GM23338 (cell line): Measurements from ENCODE around the gene CDH4. TPM values are rescaled to one million over a fixed set of nuclear protein-coding genes. Genes with fewer than 3 reads are reported as not detected.

Experiments used
- ATAC-seq: fragments of 200-7000 bp; cut with Tn5 transposase; 3 replicates; pipeline ENCODE4 v1.9.1; 2020
- DNase-seq: peaks from one replicate; pipeline ENCODE4 v3.0.0-alpha.2; 2015; ENCODE audit warnings: low spot score
- H2AFZ ChIP-seq: fragments of 200-600 bp; sonication (generic); 2 replicates; pipeline ENCODE4 v1.8.0; 2016; ENCODE audit warnings: antibody characterized with exemption, mild to moderate bottlenecking, moderate library complexity
- H3F3A ChIP-seq: fragments of 200-600 bp; sonication (generic); replicated peaks from 2 replicates; pipeline ENCODE4 v1.8.0; 2017; ENCODE audit warnings: antibody characterized with exemption, mixed run types, low read depth
- H3K27ac ChIP-seq: fragments of 200-600 bp; sonication (generic); 2 replicates; pipeline ENCODE4 v1.6.1; 2016; ENCODE audit warnings: low read depth
- H3K27me3 ChIP-seq: fragments of 200-600 bp; sonication (generic); 2 replicates; pipeline ENCODE4 v1.8.0; 2016; ENCODE audit warnings: mild to moderate bottlenecking, mixed run types, moderate library complexity; ENCODE audit not compliant: insufficient read depth
- H3K36me3 ChIP-seq: fragments of 200-600 bp; sonication (generic); 2 replicates; pipeline ENCODE4 v1.8.0; 2016; ENCODE audit warnings: mild to moderate bottlenecking; ENCODE audit not compliant: insufficient read depth
- H3K4me1 ChIP-seq: fragments of 200-600 bp; sonication (generic); 2 replicates; pipeline ENCODE4 v1.8.0; 2016; ENCODE audit warnings: mild to moderate bottlenecking, moderate library complexity; ENCODE audit not compliant: insufficient read depth
- H3K4me2 ChIP-seq: fragments of 200-600 bp; sonication (generic); 2 replicates; pipeline ENCODE4 v1.7.1; 2017; ENCODE audit warnings: mixed run types
- H3K4me3 ChIP-seq: fragments of 200-600 bp; sonication (generic); 2 replicates; pipeline ENCODE4 v1.6.1; 2016; ENCODE audit warnings: mixed run types
- H3K79me2 ChIP-seq: fragments of 200-600 bp; sonication (generic); replicated peaks from 2 replicates; pipeline ENCODE4 v1.8.0; 2017; ENCODE audit warnings: mild to moderate bottlenecking; ENCODE audit not compliant: insufficient read depth
- H3K9me2 ChIP-seq: fragments of 200-600 bp; sonication (generic); 2 replicates; pipeline ENCODE4 v1.8.0; 2017; ENCODE audit not compliant: insufficient read depth
- H4K20me1 ChIP-seq: fragments of 200-600 bp; sonication (generic); replicated peaks from 2 replicates; pipeline ENCODE4 v1.8.0; 2017; ENCODE audit warnings: mild to moderate bottlenecking; ENCODE audit not compliant: insufficient read depth
- H3K27ac Mint-ChIP-seq: 2 replicates; pipeline ENCODE4 v1.8.0; 2020; ENCODE audit warnings: inconsistent platforms, mild to moderate bottlenecking, moderate library complexity, mixed read lengths
- H3K27me3 Mint-ChIP-seq: 3 replicates; pipeline ENCODE4 v1.8.0; 2022; ENCODE audit warnings: low read depth, mild to moderate bottlenecking, moderate library complexity, mixed read lengths, inconsistent platforms; ENCODE audit not compliant: insufficient read depth, poor library complexity
- H3K36me3 Mint-ChIP-seq: 3 replicates; pipeline ENCODE4 v1.8.0; 2021; ENCODE audit warnings: low read depth, mild to moderate bottlenecking, inconsistent platforms, moderate library complexity, mixed read lengths
- H3K4me1 Mint-ChIP-seq: 3 replicates; pipeline ENCODE4 v1.8.0; 2020; ENCODE audit warnings: mild to moderate bottlenecking, inconsistent platforms, mixed read lengths
- H3K4me3 Mint-ChIP-seq: 3 replicates; pipeline ENCODE4 v1.8.0; 2021; ENCODE audit warnings: moderate library complexity, mild to moderate bottlenecking, inconsistent platforms, mixed read lengths
- H3K9me3 Mint-ChIP-seq: 3 replicates; pipeline ENCODE4 v1.8.0; 2020; ENCODE audit warnings: moderate library complexity, mild to moderate bottlenecking, inconsistent platforms, mixed read lengths
- ETS1 ChIP-seq: IDR thresholded peaks from 2 replicates; pipeline ENCODE4 v1.6.1; 2016; ENCODE audit warnings: antibody characterized with exemption
- EZH2 ChIP-seq: fragments of 200-600 bp; sonication (generic); IDR thresholded peaks from one replicate; pipeline ENCODE4 v1.8.0; 2017; ENCODE audit warnings: antibody characterized with exemption, mild to moderate bottlenecking, low read depth; ENCODE audit not compliant: unreplicated experiment
- EZH2phosphoT487 ChIP-seq: fragments of 200-600 bp; sonication (generic); IDR thresholded peaks from one replicate; pipeline ENCODE4 v1.8.1; 2018; ENCODE audit warnings: antibody characterized with exemption; ENCODE audit not compliant: unreplicated experiment
- JUNB ChIP-seq: IDR thresholded peaks from one replicate; pipeline ENCODE4 v1.6.1; 2016; ENCODE audit warnings: antibody characterized with exemption; ENCODE audit not compliant: unreplicated experiment
- NANOG ChIP-seq: IDR thresholded peaks from 2 replicates; pipeline ENCODE4 v1.6.1; 2016; ENCODE audit warnings: antibody characterized with exemption, borderline replicate concordance
- POLR2AphosphoS5 ChIP-seq: IDR thresholded peaks from 2 replicates; pipeline ENCODE4 v1.6.1; 2016; ENCODE audit warnings: antibody characterized with exemption, low read depth
- REST ChIP-seq: IDR thresholded peaks from one replicate; pipeline ENCODE4 v1.6.1; 2018; ENCODE audit warnings: antibody characterized with exemption; ENCODE audit not compliant: unreplicated experiment
- STAT1 ChIP-seq: IDR thresholded peaks from one replicate; pipeline ENCODE4 v1.6.1; 2016; ENCODE audit warnings: antibody characterized with exemption; ENCODE audit not compliant: unreplicated experiment
- ZNF114 ChIP-seq: fragments of 250-450 bp; sonication (Bioruptor Pico); IDR thresholded peaks from 2 replicates; pipeline ENCODE4 v1.5.0; 2020; ENCODE audit warnings: mild to moderate bottlenecking, moderate library complexity
- ZNF331 ChIP-seq: fragments of 250-450 bp; sonication (Bioruptor Pico); IDR thresholded peaks from 2 replicates; pipeline ENCODE4 v1.5.0; 2020; ENCODE audit warnings: low read depth, mild to moderate bottlenecking, moderate library complexity
- polyA plus RNA-seq: library from polyadenylated mRNA; unstranded; fragments of >200 nt; fragmentation: Nextera tagmentation; extraction: Ambion mirVana; gene quantifications from 2 replicates; pipeline ENCODE4 v1.2.1, GENCODE V29; 2016
- total RNA-seq: library from RNA; depleted of rRNA; stranded (reverse); fragments of >200 nt; shearing (Covaris generic); gene quantifications from 2 replicates; pipeline ENCODE4 v1.2.3, GENCODE V29; 2014

The CDH4 gene
- total and polyA plus RNA-seq, 2 experiments from 2014 or later = 1.2 to 4.2 TPM

GRCh38 chr20:61391812-61392520 is 139.9 kb downstream of the CDH4 start:
- Histone ChIP-seq H3K4me2 (no peak overlapping the region), H3K9me2 (no peaks in the 10 kb centered on the region), H2AFZ (no peak overlapping the region), H3K4me1 (peaks cover 10% of the 10 kb centered on the region; the same call in 1 of the 2 replicates), H3K27me3 (no peaks in the 10 kb centered on the region), H3F3A (no peaks in the 10 kb centered on the region), H3K36me3 (no peaks in the 10 kb centered on the region), H3K27ac (no peak overlapping the region), H3K79me2 (no peaks in the 10 kb centered on the region), H4K20me1 (no peaks in the 10 kb centered on the region; the same call in 1 of the 2 replicates), H3K4me3 (no peak overlapping the region)
- no peaks in the 10 kb centered on the region; the same call in 2 of the 3 replicates for H3K9me3 Mint-ChIP-seq
- no peaks in the 10 kb centered on the region; the same call in 2 of the 3 replicates for H3K36me3 Mint-ChIP-seq
- H3K4me1 Mint-ChIP-seq = peaks cover 32% of the 10 kb centered on the region
- peak overlapping the region; percentile 62; the same call in 1 of the 2 replicates for H3K27ac Mint-ChIP-seq
- ATAC-seq (peak; percentile 17; the same call in 2 of the 3 replicates), DNase-seq (peak; percentile 11)
- H3K4me3 Mint-ChIP-seq = no peak overlapping the region
- H3K27me3 Mint-ChIP-seq = peaks cover 16% of the 10 kb centered on the region
- no peak for TF ChIP-seq REST
- no peak for TF ChIP-seq ETS1
- TF ChIP-seq NANOG = no peak
- no peak for TF ChIP-seq EZH2phosphoT487
- no peak for TF ChIP-seq ZNF114 (CRISPR knock-in tag)
- no peak for TF ChIP-seq POLR2AphosphoS5
- no peak for TF ChIP-seq EZH2
- no peak for TF ChIP-seq ZNF331 (CRISPR knock-in tag)
- no peak for TF ChIP-seq JUNB
- no peak for TF ChIP-seq STAT1
